Heart left ventricle (tissue), 13 donors: ENCODE data around the gene BRD3OS.

Source experiments
- POLR2A ChIP-seq, 2 donors: fragments of 450-650 bp; IDR thresholded peaks; one replicate each; pipeline ENCODE4 v1.6.1; 2017; ENCODE audit warnings: antibody characterized with exemption in 2 of 2, mild to moderate bottlenecking in 2 of 2, moderate library complexity in 2 of 2
- TF ChIP-seq, protein P1 (sequence below), 12 donors: fragments of 200-600 bp; sonication (generic) in 4 of 12; IDR thresholded peaks; one replicate each; pipeline versions ENCODE4 v1.5.0 to v1.8.0; 2018 to 2022; ENCODE audit warnings: antibody characterized with exemption in 12 of 12, mild to moderate bottlenecking in 5 of 12
- donor health status: ischemic (EF 13 %, LVEDD 7.1; RV severe dilation, severe dysfunction).
- donor health status: DM: no; HTN: yes; CAD: no.
- donor health status: DM: no; HTN: no; CAD: no.
- donor health status: ischemic (EF 25% LVEDD 6.9; RV normal size, moderate dysfunction).
- donor health status: ischemic (EF 25% LVEDD 5.7; RV mildly dilated, moderate dysfunction).
- donor health status: ischemic (EF 35%, LVEDD 5.7; RV mildly dilated, moderate dysfunction).
- donor health status: nonischemic (EF 11% LVEDD 7.7; RV severe dilation, severe dysfunction).
- donor health status: DM: yes; HTN: yes; CAD: no.
- donor health status: PGD.
- donor health status: ischemic (EF 29% LVEDD 5.4; RV normal size, mild dysfunction).
- donor health status: nonischemic (EF 23%, LVEDD 6.1; RV moderate dilation, normal function).

DNA sequence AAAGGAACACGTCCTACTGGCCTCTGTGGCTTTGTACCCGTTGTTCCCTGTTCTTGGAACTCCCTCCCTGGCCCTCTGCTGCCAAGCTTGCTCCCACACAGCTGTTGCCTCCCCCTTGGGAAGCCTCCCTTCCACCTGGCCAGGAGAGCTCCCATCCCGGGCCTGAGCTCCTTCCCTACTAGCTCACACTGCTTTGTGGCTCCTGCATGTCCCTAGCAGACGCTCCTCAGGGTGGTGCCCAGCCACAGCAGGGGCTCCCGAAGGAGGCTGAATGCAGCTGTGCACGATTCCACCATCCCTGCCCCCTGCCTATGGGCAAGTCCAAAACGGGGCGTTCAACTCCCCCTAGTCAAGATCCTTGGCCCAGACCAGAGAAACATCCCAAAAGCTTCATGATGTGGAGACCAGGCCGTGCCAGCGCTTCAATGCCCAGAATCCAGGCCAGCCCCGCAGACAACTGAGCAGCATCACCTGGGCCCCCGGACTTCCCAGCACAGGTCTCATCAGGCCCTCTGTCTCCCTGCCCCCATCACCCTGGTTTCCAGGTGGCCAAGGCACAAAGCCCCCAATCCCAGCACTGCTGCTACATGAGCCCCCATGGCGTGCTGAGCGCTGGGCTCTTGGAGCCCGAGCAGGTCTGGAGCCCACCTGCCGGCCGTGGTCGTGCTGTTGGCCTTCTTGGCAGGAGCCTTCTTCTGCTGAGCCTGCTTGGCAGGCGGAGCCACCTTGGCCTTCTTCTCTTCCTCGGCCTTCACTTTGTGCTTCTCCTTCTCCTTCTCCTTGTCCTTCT, 14.3 kb downstream of the BRD3OS start:
- TF ChIP-seq, protein P1, sequence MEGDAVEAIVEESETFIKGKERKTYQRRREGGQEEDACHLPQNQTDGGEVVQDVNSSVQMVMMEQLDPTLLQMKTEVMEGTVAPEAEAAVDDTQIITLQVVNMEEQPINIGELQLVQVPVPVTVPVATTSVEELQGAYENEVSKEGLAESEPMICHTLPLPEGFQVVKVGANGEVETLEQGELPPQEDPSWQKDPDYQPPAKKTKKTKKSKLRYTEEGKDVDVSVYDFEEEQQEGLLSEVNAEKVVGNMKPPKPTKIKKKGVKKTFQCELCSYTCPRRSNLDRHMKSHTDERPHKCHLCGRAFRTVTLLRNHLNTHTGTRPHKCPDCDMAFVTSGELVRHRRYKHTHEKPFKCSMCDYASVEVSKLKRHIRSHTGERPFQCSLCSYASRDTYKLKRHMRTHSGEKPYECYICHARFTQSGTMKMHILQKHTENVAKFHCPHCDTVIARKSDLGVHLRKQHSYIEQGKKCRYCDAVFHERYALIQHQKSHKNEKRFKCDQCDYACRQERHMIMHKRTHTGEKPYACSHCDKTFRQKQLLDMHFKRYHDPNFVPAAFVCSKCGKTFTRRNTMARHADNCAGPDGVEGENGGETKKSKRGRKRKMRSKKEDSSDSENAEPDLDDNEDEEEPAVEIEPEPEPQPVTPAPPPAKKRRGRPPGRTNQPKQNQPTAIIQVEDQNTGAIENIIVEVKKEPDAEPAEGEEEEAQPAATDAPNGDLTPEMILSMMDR (IDR thresholded peaks at IDR 0.05): no peak
- no peak for TF ChIP-seq POLR2A (IDR thresholded peaks at IDR 0.05)
